Body of pancreas (tissue), 4 donors: ENCODE data around the gene DEPDC4. TPM values are rescaled to one million over a fixed set of nuclear protein-coding genes. Genes with fewer than 3 reads are reported as not detected.
A peak's percentile ranks its signal among the peaks of the same experiment; 100 is the strongest.
"Not testable (repeated sequence)": the region's sequence is repeated elsewhere in the genome, so short reads cannot be mapped to it uniquely, and the experiment has no call there.

Source experiments
- ATAC-seq: fragments of 150-250 bp; one replicate; pipeline ENCODE4 v1.9.1; 2016
- DNase-seq, 4 donors: peaks; one replicate each; pipeline ENCODE4 v3.0.0-alpha.2; 2019
- H3K27ac ChIP-seq, 4 donors: fragments of 200-600 bp; sonication (generic); 1 replicate in 3 of 4; 2 replicates in 1 of 4; pipeline versions ENCODE4 v1.5.1 to v1.6.1; 2016 to 2019; ENCODE audit warnings: mild to moderate bottlenecking in 1 of 4, mixed read lengths in 1 of 4, moderate library complexity in 1 of 4
- H3K27me3 ChIP-seq, 2 donors: fragments of 200-600 bp; sonication (generic); one replicate each; pipeline ENCODE4 v1.6.0; 2016; ENCODE audit warnings: mild to moderate bottlenecking in 1 of 2
- H3K36me3 ChIP-seq, 2 donors: fragments of 200-600 bp; sonication (generic); replicated peaks in 1 of 2; 2 replicates each; pipeline ENCODE4 v1.5.1; 2016; ENCODE audit warnings: low read depth in 2 of 2; ENCODE audit not compliant: insufficient read depth in 1 of 2
- H3K4me1 ChIP-seq: fragments of 200-600 bp; sonication (generic); one replicate; pipeline ENCODE4 v1.6.0; 2016
- H3K4me3 ChIP-seq, 2 donors: fragments of 200-600 bp; sonication (generic); 1 replicate in 1 of 2; 2 replicates in 1 of 2; pipeline ENCODE4 v1.5.1; 2016 to 2019
- H3K9me3 ChIP-seq, 3 donors: fragments of 200-600 bp; sonication (generic); 1 replicate in 2 of 3; 2 replicates in 1 of 3; pipeline ENCODE4 v1.5.1; 2016
- POLR2A ChIP-seq, 3 donors: fragments of 450-650 bp; IDR thresholded peaks; one replicate each; pipeline ENCODE4 v1.6.1; 2016; ENCODE audit warnings: antibody characterized with exemption in 3 of 3, mild to moderate bottlenecking in 2 of 3
- WGBS, 2 donors: methylation state at CpG; one replicate each; pipeline ENCODE4 v1.1.5; 2017; 5-methylcytosine and 5-hydroxymethylcytosine counted together
- intact Hi-C: fragments of 100-400 bp; cut with DNase I; formaldehyde crosslinking; loops from one replicate; pipeline ENCODE4 v1.15.1; 2023
- total RNA-seq, 2 donors: library from RNA; depleted of rRNA; stranded (reverse); fragments of >200 nt; gene quantifications; one replicate each; pipeline ENCODE4 v1.1.0, GENCODE V29; 2016
- TF ChIP-seq, protein P1 (sequence below), 7 experiments: fragments of 450-650 bp in 4 of 7; fragments of 200-600 bp in 3 of 7; sonication (generic) in 3 of 7; IDR thresholded peaks; one replicate each; pipeline ENCODE4 v1.5.1; 2016 to 2019; ENCODE audit warnings: antibody characterized with exemption in 7 of 7

The DEPDC4 gene
- total RNA-seq, 2 donors from 2014 or later = 2.1 TPM; not detected in 1

DNA sequence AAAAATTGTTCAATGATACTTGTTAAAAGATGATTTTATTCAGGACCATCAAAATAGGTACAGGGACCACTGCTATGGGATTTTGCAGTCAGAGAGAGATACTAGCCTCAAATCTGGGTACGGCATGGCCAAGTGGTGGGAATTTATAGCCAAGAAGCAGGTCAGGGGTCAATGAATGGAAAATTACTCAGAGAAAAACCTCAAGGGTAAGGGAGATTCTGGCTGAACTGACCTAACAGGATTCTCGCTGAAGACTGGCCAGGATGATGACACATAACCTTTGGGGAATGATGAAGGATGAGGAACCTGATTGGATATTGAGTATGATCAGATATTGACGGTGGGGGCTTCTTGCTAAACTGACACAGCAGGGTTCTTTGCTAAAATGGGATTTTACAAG is 32.7 kb downstream of the DEPDC4 start:
- TF ChIP-seq POLR2A (IDR thresholded peaks at IDR 0.05) = no peak
- TF ChIP-seq, protein P1, sequence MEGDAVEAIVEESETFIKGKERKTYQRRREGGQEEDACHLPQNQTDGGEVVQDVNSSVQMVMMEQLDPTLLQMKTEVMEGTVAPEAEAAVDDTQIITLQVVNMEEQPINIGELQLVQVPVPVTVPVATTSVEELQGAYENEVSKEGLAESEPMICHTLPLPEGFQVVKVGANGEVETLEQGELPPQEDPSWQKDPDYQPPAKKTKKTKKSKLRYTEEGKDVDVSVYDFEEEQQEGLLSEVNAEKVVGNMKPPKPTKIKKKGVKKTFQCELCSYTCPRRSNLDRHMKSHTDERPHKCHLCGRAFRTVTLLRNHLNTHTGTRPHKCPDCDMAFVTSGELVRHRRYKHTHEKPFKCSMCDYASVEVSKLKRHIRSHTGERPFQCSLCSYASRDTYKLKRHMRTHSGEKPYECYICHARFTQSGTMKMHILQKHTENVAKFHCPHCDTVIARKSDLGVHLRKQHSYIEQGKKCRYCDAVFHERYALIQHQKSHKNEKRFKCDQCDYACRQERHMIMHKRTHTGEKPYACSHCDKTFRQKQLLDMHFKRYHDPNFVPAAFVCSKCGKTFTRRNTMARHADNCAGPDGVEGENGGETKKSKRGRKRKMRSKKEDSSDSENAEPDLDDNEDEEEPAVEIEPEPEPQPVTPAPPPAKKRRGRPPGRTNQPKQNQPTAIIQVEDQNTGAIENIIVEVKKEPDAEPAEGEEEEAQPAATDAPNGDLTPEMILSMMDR (IDR thresholded peaks at IDR 0.05) = no peak
- Histone ChIP-seq H3K27ac (no peak overlapping the region), H3K4me1 (no peaks in the 10 kb centered on the region), H3K36me3 (no peaks in the 10 kb centered on the region), H3K9me3 (no peaks in the 10 kb centered on the region), H3K27me3 (no peaks in the 10 kb centered on the region), H3K4me3 (no peak overlapping the region)
- no peak for ATAC-seq
- WGBS, 2 donors = 28 to 33% methylated on average over 3 of the region's 3 CpGs
- DNase-seq = no peak
- intact Hi-C loops = loop anchor here (10.0 kb wide), 2 partner anchors 321 to 501 kb away; no protein-coding TSS in a partner anchor

DNA sequence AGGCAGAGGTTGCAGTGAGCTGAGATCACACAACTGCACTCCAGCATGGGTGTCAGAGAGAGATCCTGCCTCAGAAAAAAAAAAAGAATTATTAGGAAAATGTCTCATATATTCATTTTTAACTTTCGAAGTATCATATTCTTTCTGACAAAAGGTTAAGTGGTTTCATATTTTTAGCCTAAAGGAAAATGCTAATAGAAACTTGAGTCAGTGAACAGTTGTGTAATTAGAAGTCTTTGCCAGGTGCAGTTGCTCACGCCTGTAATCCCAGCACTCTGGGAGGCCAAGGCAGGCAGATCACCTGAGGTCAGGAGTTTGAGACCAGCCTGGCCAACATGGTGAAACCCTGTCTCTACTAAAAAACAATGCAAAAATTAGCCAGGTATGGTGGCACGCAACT is 35.0 kb downstream of the DEPDC4 start:
- H3K4me3 ChIP-seq, H3K36me3 ChIP-seq, H3K27me3 ChIP-seq, H3K4me1 ChIP-seq, ATAC-seq, H3K27ac ChIP-seq, DNase-seq, H3K9me3 ChIP-seq: not testable (repeated sequence)
- intact Hi-C loops = loop anchor here (10.0 kb wide), 2 partner anchors 323 to 503 kb away; no protein-coding TSS in a partner anchor
- WGBS, 2 donors = 67 to 71% methylated on average over 3 of the region's 3 CpGs

DNA sequence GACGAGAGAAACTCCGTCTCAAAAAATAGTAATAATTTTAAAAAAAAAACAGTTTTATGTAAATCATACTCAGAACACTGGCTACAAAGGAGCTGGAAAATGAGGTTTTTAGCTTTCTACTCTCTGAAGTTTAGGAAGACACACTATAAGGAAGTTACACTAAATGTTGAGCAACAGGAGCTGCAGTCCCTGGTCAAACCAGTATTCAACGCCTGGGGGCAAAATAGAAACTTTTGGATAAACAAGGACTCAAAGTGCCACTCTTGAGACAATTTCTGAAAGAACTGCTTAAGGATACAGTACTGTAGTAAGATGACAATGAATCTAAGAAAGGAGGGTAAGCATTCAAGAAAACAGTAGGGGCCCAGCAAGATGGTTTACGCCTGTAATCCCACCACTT is 37.0 kb downstream of the DEPDC4 start:
- ATAC-seq (no peak), DNase-seq (no peak)
- 90 to 91% methylated on average over 4 of the region's 4 CpGs for WGBS, 2 donors
- no peak for TF ChIP-seq POLR2A (IDR thresholded peaks at IDR 0.05)
- TF ChIP-seq, protein P1 (IDR thresholded peaks at IDR 0.05) = no peak
- H3K4me3 ChIP-seq = no peak overlapping the region
- no peaks in the 10 kb centered on the region for H3K4me1 ChIP-seq
- H3K27me3 ChIP-seq = no peaks in the 10 kb centered on the region
- intact Hi-C loops = loop anchor here (10.0 kb wide), 2 partner anchors 325 to 505 kb away; no protein-coding TSS in a partner anchor
- no peaks in the 10 kb centered on the region for H3K9me3 ChIP-seq
- no peak overlapping the region for H3K27ac ChIP-seq
- H3K36me3 ChIP-seq = no peaks in the 10 kb centered on the region

DNA sequence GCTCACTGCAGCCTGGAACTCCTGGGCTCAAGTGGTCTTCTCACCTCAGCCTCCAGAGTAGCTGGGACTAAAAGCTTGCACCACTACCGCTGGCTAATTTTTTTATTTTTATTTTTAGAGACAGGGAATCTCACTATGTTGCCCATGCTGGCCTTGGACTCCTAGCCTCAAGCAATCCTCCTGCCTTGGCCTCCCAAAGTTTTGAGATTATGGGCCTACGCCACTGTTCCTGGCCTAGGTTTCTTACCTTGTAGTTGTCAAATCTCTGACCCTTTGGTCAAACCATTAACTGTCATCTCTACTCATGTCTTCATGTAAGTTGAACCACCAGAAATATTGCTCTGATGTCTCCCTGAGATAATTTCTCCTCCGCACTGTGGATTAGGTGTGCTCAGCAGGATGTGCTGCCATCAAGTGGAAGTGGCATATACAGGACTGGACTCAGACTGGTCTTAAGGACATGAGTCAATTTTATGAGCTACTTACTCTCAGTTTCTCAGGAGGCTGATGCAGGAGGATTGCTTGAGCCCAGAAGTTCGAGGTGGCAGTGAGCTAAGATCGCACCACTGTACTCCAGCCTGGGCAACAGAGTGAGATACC is 37.7 kb downstream of the DEPDC4 start:
- ATAC-seq (no peak), DNase-seq (no peak)
- no peaks in the 10 kb centered on the region for H3K9me3 ChIP-seq
- TF ChIP-seq, protein P1 (IDR thresholded peaks at IDR 0.05) = peak in 2 of 7 experiments; percentile 5
- no peak for TF ChIP-seq POLR2A (IDR thresholded peaks at IDR 0.05)
- H3K27me3 ChIP-seq = no peaks in the 10 kb centered on the region
- no peak overlapping the region for H3K27ac ChIP-seq
- WGBS, 2 donors = 93 to 97% methylated on average over 5 of the region's 5 CpGs
- intact Hi-C loops = no loop called here
- no peaks in the 10 kb centered on the region for H3K36me3 ChIP-seq
- no peaks in the 10 kb centered on the region for H3K4me1 ChIP-seq
- no peak overlapping the region for H3K4me3 ChIP-seq

DNA sequence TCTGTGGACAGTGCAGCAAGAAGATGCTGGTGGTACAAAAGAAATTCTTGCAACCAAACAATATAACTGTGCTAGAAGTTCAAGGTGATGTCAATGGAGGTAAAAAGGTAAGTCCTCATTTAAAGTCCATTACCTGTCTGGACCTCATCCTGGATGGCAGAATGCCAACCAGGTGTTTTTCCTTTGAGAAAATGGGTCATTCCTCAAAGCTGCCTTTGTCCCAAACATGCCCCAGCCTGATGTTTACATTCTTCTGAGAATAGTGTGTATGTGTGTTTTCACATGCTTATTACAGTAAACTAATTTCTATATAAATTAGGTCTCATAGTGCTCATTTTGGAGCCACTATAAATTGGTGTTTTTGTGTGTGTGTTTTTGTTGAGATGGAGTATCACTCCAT is 41.4 kb downstream of the DEPDC4 start:
- intact Hi-C loops = no loop called here
- no peak for TF ChIP-seq POLR2A (IDR thresholded peaks at IDR 0.05)
- TF ChIP-seq, protein P1 (IDR thresholded peaks at IDR 0.05) = no peak
- peaks cover 0 to 5% of the 10 kb centered on the region in 2 donors for H3K36me3 ChIP-seq

DNA sequence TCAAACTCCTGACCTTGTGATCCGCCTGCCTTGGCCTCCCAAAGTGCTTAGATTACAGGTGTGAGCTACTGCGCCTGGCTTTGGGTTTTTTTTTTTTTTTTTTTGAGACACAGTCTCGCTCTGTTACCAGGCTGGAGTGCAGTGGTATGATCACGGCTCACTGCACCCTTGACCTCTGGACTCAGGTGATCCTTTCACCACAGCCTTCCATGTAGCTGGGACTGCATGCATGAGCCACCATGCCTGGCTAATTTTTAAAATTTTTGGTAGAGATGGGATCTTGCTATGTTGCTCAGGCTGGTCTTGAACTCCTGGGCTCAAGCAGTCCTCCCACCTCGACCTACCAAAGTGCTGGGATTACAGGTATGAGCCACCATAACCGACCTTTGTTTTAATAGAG is 44.7 kb downstream of the DEPDC4 start:
- H3K36me3 ChIP-seq, H3K4me1 ChIP-seq, H3K9me3 ChIP-seq, H3K4me3 ChIP-seq, DNase-seq, ATAC-seq, intact Hi-C loops, H3K27me3 ChIP-seq, H3K27ac ChIP-seq: not testable (repeated sequence)
- WGBS, 2 donors = 92 to 96% methylated on average over 6 of the region's 6 CpGs

More for the DNA sequence above, 41.4 kb downstream of the DEPDC4 start:
- Histone ChIP-seq H3K27ac (no peak overlapping the region), H3K4me3 (no peak overlapping the region), H3K27me3 (no peaks in the 10 kb centered on the region), H3K4me1 (no peaks in the 10 kb centered on the region), H3K9me3 (no peaks in the 10 kb centered on the region)
- DNase-seq (no peak), ATAC-seq (no peak)
